SK-N-SH treated with all-trans-retinoic acid at 6 μM for 48 hours (cell line): ENCODE data around the gene B3GNT9.

ENCODE experiments used
- ARNTL ChIP-seq: fragments of 450-650 bp; formaldehyde crosslinking; IDR thresholded peaks from 2 replicates; pipeline ENCODE4 v1.5.0; 2020; ENCODE audit warnings: low read depth, mild to moderate bottlenecking, moderate library complexity, borderline replicate concordance
- ESRRG ChIP-seq: fragments of 250-450 bp; sonication (Bioruptor Pico); IDR thresholded peaks from 2 replicates; pipeline ENCODE4 v1.6.1; 2021; ENCODE audit warnings: mild to moderate bottlenecking
- PPARA ChIP-seq: fragments of 250-450 bp; sonication (Bioruptor Pico); IDR thresholded peaks from 2 replicates; pipeline ENCODE4 v1.5.0; 2020; ENCODE audit warnings: mild to moderate bottlenecking, borderline replicate concordance
- TCF4 ChIP-seq: fragments of 250-450 bp; sonication (Bioruptor Pico); IDR thresholded peaks from 2 replicates; pipeline ENCODE4 v1.8.0; 2021; ENCODE audit warnings: mild to moderate bottlenecking, moderate library complexity, borderline replicate concordance
- ZC3H10 ChIP-seq: fragments of 250-450 bp; sonication (Bioruptor Pico); IDR thresholded peaks from 2 replicates; pipeline ENCODE4 v1.5.1; 2021; ENCODE audit warnings: mild to moderate bottlenecking, moderate library complexity
- ZFP30 ChIP-seq: fragments of 450-650 bp; formaldehyde crosslinking; IDR thresholded peaks from 2 replicates; pipeline ENCODE4 v1.5.0; 2022; ENCODE audit warnings: mild to moderate bottlenecking, moderate library complexity
- ZNF8 ChIP-seq: fragments of 450-650 bp; formaldehyde crosslinking; IDR thresholded peaks from 2 replicates; pipeline ENCODE4 v1.5.0; 2020; ENCODE audit warnings: mild to moderate bottlenecking, moderate library complexity
- TF ChIP-seq, protein P1 (sequence below): fragments of 250-450 bp; sonication (Bioruptor Pico); IDR thresholded peaks from 2 replicates; pipeline ENCODE4 v1.8.0; 2021; ENCODE audit warnings: low read depth, mild to moderate bottlenecking, moderate library complexity, borderline replicate concordance
- TF ChIP-seq, protein P2 (sequence below): fragments of 250-450 bp; sonication (Bioruptor Pico); IDR thresholded peaks from 2 replicates; pipeline ENCODE4 v1.8.0; 2020; ENCODE audit warnings: mild to moderate bottlenecking, moderate library complexity, borderline replicate concordance
- TF ChIP-seq, protein P3 (sequence below): fragments of 250-450 bp; sonication (Bioruptor Pico); IDR thresholded peaks from 2 replicates; pipeline ENCODE4 v1.5.0; 2020; ENCODE audit warnings: mild to moderate bottlenecking, moderate library complexity

DNA sequence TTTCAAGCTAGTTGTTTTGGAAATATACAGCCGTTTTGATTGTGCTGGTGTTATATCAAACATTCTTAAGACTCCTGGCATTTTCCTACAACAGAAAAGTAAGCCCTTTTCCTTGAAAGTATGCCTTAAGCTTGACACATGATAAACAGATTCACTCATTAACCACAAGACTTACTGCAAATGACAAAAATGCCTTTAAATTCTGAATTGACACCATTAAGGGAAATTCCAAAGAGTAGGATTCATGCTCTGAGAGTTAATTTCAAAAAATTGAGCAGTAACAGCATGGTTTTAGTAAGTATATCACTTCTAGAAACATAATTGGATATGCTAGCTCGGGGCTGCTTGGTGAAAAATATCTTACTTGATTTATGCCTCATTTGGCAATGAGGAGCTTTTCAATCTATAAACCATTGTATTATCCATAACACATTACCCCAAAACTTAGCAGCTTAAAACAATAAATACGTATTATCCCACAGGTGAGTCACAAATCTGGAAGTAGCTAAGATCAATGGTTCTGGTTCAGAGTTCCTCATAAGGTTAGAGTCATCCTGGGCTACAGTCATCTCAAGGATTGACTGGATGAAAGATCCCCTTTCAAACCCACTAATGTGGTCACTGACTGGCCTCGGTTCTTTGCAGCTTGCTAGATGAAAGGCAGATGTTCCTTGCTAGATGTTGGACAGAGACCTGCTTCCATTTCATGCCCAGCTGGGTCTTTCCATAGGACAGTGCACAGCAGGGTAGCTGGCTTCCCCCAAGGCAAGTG, 49.3 kb downstream of the B3GNT9 start:
- no peak for TF ChIP-seq ZNF8 (CRISPR knock-in tag)
- TF ChIP-seq, protein P1, sequence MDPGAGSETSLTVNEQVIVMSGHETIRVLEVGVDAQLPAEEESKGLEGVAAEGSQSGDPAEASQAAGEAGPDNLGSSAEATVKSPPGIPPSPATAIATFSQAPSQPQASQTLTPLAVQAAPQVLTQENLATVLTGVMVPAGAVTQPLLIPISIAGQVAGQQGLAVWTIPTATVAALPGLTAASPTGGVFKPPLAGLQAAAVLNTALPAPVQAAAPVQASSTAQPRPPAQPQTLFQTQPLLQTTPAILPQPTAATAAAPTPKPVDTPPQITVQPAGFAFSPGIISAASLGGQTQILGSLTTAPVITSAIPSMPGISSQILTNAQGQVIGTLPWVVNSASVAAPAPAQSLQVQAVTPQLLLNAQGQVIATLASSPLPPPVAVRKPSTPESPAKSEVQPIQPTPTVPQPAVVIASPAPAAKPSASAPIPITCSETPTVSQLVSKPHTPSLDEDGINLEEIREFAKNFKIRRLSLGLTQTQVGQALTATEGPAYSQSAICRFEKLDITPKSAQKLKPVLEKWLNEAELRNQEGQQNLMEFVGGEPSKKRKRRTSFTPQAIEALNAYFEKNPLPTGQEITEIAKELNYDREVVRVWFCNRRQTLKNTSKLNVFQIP (CRISPR knock-in tag): no peak
- TF ChIP-seq ZC3H10 (CRISPR knock-in tag): no peak
- TF ChIP-seq, protein P2, sequence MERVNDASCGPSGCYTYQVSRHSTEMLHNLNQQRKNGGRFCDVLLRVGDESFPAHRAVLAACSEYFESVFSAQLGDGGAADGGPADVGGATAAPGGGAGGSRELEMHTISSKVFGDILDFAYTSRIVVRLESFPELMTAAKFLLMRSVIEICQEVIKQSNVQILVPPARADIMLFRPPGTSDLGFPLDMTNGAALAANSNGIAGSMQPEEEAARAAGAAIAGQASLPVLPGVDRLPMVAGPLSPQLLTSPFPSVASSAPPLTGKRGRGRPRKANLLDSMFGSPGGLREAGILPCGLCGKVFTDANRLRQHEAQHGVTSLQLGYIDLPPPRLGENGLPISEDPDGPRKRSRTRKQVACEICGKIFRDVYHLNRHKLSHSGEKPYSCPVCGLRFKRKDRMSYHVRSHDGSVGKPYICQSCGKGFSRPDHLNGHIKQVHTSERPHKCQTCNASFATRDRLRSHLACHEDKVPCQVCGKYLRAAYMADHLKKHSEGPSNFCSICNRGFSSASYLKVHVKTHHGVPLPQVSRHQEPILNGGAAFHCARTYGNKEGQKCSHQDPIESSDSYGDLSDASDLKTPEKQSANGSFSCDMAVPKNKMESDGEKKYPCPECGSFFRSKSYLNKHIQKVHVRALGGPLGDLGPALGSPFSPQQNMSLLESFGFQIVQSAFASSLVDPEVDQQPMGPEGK (CRISPR knock-in tag): no peak
- no peak for TF ChIP-seq ZFP30 (CRISPR knock-in tag)
- no peak for TF ChIP-seq TCF4
- TF ChIP-seq, protein P3, sequence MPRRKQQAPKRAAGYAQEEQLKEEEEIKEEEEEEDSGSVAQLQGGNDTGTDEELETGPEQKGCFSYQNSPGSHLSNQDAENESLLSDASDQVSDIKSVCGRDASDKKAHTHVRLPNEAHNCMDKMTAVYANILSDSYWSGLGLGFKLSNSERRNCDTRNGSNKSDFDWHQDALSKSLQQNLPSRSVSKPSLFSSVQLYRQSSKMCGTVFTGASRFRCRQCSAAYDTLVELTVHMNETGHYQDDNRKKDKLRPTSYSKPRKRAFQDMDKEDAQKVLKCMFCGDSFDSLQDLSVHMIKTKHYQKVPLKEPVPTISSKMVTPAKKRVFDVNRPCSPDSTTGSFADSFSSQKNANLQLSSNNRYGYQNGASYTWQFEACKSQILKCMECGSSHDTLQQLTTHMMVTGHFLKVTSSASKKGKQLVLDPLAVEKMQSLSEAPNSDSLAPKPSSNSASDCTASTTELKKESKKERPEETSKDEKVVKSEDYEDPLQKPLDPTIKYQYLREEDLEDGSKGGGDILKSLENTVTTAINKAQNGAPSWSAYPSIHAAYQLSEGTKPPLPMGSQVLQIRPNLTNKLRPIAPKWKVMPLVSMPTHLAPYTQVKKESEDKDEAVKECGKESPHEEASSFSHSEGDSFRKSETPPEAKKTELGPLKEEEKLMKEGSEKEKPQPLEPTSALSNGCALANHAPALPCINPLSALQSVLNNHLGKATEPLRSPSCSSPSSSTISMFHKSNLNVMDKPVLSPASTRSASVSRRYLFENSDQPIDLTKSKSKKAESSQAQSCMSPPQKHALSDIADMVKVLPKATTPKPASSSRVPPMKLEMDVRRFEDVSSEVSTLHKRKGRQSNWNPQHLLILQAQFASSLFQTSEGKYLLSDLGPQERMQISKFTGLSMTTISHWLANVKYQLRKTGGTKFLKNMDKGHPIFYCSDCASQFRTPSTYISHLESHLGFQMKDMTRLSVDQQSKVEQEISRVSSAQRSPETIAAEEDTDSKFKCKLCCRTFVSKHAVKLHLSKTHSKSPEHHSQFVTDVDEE: no peak
- no peak for TF ChIP-seq PPARA
- TF ChIP-seq ARNTL: no peak
- TF ChIP-seq ESRRG (CRISPR knock-in tag): no peak
